Hindlimb muscle (tissue), 1 donor: ENCODE data around the gene LCA5. TPM values are rescaled to one million over a fixed set of nuclear protein-coding genes. Genes with fewer than 3 reads are reported as not detected.
"Not testable (repeated sequence)": the region's sequence is repeated elsewhere in the genome, so short reads cannot be mapped to it uniquely, and the experiment has no call there.

ENCODE experiments used
- DNase-seq: peaks from one replicate; pipeline ENCODE4 v3.0.0-alpha.2; 2013
- polyA plus RNA-seq: library from polyadenylated mRNA; unstranded; fragments of 120-200 nt; gene quantifications from one replicate; pipeline ENCODE4 v1.2.1, GENCODE V29; 2013; ENCODE audit not compliant: insufficient read length

LCA5 gene
- 4.1 TPM for polyA plus RNA-seq

DNA sequence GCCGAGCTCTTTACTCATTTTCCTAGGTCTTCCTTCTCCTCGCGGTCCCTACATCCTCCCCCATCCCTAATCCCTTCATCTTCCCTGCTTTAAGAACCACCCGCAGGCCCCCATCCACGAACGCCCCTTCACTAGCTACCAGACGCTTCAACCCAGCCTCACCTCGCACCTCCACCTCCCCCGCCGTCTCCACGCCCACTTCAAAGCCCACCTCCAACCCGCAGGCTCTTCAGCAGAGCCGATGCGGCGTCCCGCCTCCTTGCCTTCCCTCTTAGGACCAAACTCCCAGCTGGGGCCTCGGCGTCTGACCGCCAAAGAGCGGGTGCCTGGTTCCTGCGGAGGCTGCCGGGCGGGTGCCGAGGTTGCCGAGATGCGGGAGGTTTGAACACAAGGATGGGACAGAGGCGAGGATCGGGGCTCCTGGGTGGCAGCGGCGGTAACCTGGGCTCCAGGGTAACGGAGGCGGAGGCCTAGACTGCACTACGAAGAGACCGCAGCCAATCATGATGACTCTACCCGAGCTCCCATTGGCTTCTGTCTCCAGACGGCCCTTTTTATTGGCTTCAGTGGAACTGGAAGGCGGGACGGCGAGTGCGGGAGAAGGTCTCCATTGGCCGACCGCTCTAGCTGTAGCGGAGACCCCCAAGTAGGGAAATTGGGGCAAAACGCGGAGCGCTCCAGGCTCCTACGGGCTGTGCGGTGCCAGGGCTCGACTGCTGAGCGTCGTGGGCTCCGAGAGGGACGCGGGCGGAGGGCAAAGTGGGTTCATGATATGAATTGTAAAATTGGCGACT lies at the start of gene LCA5:
Gene LCA5 (minus strand): TSS at position 477 of the 794 bp plus-strand sequence. CDS start 18,536 bp downstream, outside the sequence.
- DNase-seq: peak; percentile 96

DNA sequence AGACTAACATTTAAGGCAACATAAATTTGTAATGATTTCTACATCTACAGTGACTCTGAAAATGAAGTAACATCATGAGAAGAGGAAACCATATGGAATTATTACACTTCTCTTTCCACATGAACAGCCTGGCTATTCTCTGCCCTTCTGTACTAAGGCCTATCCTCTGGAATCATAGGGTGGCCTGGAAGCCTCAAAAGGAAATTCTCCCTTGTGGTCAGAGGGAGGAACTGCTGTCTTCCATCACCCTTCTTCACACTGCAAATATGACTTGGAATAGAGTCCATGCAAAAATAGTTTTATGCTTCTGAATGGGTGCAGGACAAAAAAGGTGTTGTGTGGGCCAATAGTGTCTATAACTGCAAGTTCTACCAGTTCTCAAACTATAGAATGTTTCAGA lies 49.3 kb upstream of the LCA5 start:
- DNase-seq: no peak

- DNase-seq: no peak
Measured at GRCh38 chr6:79584332-79584731, 47.1 kb upstream of the LCA5 start.

- DNase-seq: not testable (repeated sequence)
Measured at GRCh38 chr6:79577926-79578325, 40.7 kb upstream of the LCA5 start.

DNA sequence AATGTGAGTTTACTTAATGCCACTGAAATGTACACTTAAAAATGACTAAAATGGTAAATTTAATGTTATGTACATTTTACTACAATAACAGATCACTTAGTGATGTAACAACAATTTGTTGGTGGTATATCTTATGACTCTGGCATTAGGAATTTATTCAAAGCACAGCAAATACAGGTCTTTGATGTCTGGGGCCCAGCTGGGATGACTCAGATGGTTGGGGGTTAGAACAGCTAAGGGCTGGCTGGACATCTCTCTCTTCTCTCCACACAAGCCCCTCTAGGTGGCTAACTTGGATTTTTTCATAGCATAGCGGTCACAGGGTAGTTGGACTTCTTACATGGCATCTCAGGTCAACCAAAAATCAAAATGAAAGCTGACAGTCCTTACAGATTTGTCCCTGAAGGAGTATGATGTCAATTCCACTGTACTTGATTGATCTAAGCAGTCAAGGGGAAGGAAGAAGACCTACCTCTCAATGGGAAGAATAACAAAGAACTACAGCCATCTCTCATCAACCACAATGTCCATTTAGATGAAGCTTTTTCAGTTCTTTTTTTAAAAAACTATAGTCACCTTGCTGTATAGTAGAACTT lies 37.5 kb upstream of the LCA5 start:
- DNase-seq: no peak

DNA sequence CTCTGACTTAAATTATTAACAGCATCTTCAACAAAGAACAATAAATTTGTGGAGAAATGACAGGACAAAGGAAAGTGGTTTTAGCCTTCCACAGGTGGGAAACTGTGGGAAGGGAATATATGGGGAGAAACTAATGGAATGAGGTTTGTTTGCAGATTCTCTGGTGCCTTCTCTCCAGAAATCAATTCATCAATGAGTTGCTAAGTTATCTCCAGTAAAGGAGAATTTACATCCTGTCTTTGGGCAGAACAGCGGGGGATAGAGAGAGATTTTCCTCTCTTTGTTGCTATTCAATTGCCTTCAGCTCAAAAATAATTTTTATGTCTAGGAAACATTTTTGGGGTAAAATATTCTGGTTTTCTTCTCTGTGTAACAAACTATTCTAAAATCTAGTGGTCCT lies 36.9 kb upstream of the LCA5 start:
- no peak for DNase-seq

DNA sequence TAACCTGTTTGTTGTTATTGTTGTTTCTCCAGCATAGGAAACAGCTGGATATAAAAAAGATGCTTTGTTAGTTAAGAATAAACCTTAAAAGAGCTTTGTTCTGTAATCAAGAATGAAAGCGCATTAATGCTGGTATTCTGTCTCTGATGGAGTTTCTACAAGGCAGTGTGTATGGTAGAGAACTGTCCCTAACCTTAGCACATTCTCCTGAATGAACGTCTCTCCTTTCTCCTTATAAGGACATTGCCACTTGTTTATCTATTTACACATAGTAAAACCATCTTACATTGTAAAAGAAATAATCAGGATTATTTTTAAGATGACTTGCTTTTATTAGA lies 33.8 kb upstream of the LCA5 start:
- no peak for DNase-seq

- DNase-seq: peak; percentile 36
Measured at GRCh38 chr6:79570129-79571029, 33.1 kb upstream of the LCA5 start.

DNA sequence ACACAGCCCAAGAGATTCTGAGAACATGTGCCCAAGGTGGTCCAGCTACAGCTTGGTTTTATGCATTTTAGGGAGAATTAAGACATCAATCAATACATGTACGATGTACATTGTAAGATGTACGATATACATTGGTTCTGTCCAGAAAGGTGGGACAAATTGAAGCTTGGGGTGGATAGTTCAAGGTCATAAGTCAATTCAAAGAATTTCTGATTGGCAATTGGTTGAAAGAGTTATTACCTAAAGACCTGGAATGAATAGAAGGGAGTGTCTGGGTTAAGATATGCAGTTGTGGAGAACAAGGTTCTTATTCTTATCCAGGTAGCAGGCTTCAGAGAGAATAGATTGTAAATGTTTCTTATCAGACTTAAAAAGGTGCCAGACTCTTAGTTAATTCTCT lies 31.8 kb upstream of the LCA5 start:
- DNase-seq: no peak

GRCh38 chr6:79564636-79565035 lies 27.4 kb upstream of the LCA5 start:
- no peak for DNase-seq

DNA sequence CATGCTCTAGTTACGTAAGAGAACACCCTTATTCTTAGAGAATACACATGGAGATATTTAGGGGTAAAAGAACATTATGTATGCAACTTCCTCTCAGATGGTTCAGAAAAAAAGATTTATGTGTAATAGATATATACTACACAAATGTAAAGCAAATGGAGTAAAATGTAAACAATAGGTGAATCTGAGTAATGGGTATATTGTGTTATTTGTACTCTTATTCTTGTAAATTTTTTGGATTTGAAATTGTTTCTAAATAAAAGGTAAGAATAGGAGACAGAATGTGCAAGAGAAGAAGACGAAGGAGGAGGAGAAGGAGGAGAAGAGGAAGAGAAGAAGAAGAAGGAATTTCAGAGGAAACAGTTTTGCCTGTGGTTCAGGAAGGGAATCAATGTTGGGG lies 22.5 kb upstream of the LCA5 start:
- DNase-seq: no peak

DNA sequence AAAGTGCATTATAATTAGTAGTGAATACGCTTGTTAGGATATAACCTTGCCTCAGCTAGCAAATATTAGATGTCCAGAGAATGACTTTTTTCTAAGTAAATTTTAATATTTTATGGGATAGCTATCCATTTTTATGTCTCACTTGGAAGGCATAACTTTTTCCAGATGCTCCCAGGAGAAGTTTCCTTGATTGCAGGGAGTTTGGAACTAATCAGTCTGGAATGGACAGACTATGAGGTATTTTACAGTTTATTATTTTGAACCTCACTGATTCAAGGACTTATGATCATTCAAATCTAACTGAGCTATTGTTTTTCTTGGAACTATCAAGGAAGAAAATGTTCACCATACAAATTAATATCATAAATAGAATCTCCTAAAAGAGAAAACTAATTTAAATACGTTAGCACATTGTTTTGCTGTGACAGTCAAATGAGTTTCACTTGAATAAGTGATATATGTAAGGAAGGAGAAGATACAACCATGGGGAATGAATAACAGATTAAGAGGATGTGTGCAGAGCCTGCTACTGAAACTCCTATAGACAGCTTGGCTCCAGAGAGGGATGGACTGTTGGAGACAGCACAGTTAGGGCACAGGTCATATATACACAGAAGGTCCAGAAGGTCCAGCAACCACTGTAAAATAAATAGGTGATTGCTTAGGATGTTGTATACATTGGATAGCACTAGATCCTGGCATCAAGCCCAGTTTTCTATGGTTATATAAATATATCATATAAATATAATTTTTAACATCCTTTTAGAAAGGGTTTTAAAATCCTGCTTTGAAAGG lies 20.6 kb upstream of the LCA5 start:
- DNase-seq: no peak

GRCh38 chr6:79554305-79554704 lies 17.1 kb upstream of the LCA5 start:
- no peak for DNase-seq

GRCh38 chr6:79551401-79551800 lies 14.2 kb upstream of the LCA5 start:
- DNase-seq: no peak

GRCh38 chr6:79548304-79548703 lies 11.1 kb upstream of the LCA5 start:
- DNase-seq: no peak

- no peak for DNase-seq
Measured at GRCh38 chr6:79546186-79546585, 9.0 kb upstream of the LCA5 start.

DNA sequence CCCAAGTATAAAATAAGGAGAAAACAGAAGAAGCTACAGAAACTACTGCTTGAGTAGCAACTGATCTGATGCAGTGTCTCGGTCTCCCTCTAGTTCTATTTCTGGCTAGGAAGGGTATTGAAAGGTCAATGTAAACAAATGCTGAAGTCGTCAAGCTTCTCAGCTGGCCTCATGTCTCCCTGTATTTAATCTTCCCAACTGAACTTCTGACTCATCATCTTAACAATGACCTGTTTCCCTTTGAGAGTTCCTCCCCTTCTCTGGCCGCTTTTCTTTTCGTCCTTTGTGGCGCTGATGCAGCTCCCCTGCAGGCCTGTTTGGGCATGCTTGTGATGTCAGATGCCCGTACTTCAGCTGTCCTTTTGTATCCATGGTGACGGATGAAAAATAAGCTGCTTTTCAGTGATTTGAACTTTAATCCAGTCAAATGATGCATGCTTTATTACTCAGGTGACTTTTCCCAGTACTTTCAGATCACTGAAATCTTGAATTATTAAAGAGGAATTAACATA lies 7.8 kb upstream of the LCA5 start:
- peak; percentile 81 for DNase-seq

DNA sequence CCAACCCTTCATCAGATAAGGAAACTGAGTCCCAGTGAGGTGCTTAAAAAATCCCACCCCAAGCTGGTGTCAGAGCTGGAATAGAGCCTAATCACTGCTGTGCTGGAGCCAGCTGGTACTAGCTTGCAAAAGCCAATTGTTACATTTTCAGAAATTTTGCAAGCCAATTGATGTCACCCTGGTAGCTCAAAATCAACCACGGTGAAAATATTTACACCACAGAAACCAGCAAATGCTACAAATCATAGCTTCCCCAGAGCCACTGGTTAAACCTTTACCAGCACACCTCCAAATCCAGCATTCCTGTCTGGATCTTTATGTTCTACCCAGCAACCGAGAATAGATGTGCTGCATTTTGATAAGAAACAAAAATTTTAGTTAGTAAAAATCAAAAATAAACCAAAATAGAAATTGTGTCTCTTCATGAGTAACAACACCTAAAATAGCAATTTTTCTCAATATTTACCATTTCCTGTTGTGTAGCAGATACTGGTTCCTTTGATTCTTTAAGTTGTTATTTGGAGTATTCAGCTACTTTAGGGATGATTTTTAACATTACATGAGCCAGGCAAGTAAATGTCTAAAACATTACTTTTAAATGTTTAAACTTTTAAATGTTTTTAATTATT lies 7.2 kb upstream of the LCA5 start:
- no peak for DNase-seq

- DNase-seq: no peak
Measured at GRCh38 chr6:79543886-79544285, 6.7 kb upstream of the LCA5 start.

- no peak for DNase-seq
Measured at GRCh38 chr6:79543411-79543810, 6.2 kb upstream of the LCA5 start.

- peak; percentile 11 for DNase-seq
Measured at GRCh38 chr6:79538106-79538971, 1.1 kb upstream of the LCA5 start.
